Sigmoid colon (tissue), 4 donors: ENCODE measurements around the gene CPZ.

ENCODE experiments used
- CTCF ChIP-seq, 4 experiments: fragments of 450-650 bp in 3 of 4; fragments of 200-600 bp in 1 of 4; IDR thresholded peaks; one replicate each; pipeline ENCODE4 v1.5.1; 2016 to 2019; ENCODE audit warnings: antibody characterized with exemption in 4 of 4, mild to moderate bottlenecking in 3 of 4, moderate library complexity in 2 of 4
- POLR2A ChIP-seq, 2 donors: fragments of 450-650 bp; IDR thresholded peaks; one replicate each; pipeline ENCODE4 v1.6.1; 2016; ENCODE audit warnings: antibody characterized with exemption in 2 of 2, mild to moderate bottlenecking in 2 of 2, moderate library complexity in 2 of 2
- POLR2AphosphoS5 ChIP-seq, 4 donors: sonication (generic); formaldehyde crosslinking; IDR thresholded peaks; one replicate each; pipeline ENCODE4 v1.6.1; 2017; ENCODE audit warnings: antibody characterized with exemption in 4 of 4

- TF ChIP-seq CTCF (IDR thresholded peaks at IDR 0.05) (no peak), POLR2AphosphoS5 (IDR thresholded peaks at IDR 0.05) (no peak), POLR2A (IDR thresholded peaks at IDR 0.05) (no peak)
Measured at GRCh38 chr4:8577046-8577445, 15.5 kb upstream of the CPZ start.
